ENCODE measurements around the gene COBLL1. TPM values are rescaled to one million over a fixed set of nuclear protein-coding genes. Genes with fewer than 3 reads are reported as not detected.
A peak's percentile ranks its signal among the peaks of the same experiment; 100 is the strongest.

The COBLL1 gene
- total RNA-seq, 4 donors from 2014 or later = 42.2 to 59.4 (median 45.2) TPM

DNA sequence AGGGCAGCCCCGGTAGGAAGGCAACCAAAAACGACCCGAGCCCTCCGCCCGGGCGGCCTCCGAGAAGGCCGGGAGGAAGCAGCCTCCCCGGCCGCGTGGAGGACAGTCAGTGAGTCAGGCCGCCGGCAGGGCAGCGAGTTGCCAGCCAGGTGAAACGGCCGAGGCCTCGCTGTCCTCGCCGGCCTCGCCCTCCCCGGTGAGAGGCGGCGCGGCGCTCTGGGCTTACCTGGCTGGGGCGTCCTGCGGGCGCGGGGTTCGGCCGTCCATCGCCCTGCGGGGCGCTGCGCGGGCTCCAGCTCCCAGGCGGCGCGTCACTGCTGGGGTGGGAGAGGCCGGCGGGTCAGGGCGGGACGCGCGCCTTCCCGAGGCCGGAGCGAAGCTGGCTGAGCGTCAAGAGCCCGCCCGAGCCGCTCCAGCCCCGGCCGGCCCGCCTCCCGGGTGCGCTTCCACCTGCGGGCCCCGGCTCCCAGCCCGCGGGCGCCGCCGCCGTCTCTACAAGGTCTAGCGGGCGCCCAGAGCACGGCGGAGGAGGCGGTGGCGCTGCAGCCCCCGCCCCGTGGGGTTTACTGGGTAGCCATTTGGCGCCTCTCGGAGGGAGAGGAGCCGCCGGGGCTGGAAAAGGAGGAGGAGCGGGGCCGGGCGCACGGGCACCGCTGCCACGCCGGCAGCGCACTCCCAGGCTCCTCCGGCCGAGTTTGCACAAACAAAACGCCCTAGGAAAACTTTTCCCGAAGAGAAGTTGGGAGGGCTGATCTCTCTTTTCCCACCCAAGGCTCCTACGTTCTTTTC is 499 bp downstream of the COBLL1 start:
- TF ChIP-seq POLR2A (IDR thresholded peaks at IDR 0.05) = peak in 1 of 2 donors; percentile 57
- TF ChIP-seq, protein P1, sequence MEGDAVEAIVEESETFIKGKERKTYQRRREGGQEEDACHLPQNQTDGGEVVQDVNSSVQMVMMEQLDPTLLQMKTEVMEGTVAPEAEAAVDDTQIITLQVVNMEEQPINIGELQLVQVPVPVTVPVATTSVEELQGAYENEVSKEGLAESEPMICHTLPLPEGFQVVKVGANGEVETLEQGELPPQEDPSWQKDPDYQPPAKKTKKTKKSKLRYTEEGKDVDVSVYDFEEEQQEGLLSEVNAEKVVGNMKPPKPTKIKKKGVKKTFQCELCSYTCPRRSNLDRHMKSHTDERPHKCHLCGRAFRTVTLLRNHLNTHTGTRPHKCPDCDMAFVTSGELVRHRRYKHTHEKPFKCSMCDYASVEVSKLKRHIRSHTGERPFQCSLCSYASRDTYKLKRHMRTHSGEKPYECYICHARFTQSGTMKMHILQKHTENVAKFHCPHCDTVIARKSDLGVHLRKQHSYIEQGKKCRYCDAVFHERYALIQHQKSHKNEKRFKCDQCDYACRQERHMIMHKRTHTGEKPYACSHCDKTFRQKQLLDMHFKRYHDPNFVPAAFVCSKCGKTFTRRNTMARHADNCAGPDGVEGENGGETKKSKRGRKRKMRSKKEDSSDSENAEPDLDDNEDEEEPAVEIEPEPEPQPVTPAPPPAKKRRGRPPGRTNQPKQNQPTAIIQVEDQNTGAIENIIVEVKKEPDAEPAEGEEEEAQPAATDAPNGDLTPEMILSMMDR (IDR thresholded peaks at IDR 0.05) = peak in 3 of 6 experiments; percentile 19 to 30 (median 22)
- H3K27ac ChIP-seq = peak overlapping the region; percentile 89 to 96 (median 93)
- no peaks in the 10 kb centered on the region for H3K27me3 ChIP-seq
- DNase-seq = peak; percentile 61 to 89 (median 86)
- peaks cover 0 to 3% (median 0%) of the 10 kb centered on the region in 4 donors for H3K9me3 ChIP-seq
- H3K36me3 ChIP-seq = no peaks in the 10 kb centered on the region
- H3K4me3 ChIP-seq = peak overlapping the region; percentile 69 to 77 (median 72)
- peaks cover 0 to 13% (median 0%) of the 10 kb centered on the region in 4 donors for H3K4me1 ChIP-seq

GRCh38 chr2:164840458-164840929 is 1.1 kb downstream of the COBLL1 start:
- Histone ChIP-seq H3K4me1 (peaks cover 0 to 13% (median 0%) of the 10 kb centered on the region in 4 donors), H3K4me3 (peak overlapping the region; percentile 69 to 77 (median 72))

DNA sequence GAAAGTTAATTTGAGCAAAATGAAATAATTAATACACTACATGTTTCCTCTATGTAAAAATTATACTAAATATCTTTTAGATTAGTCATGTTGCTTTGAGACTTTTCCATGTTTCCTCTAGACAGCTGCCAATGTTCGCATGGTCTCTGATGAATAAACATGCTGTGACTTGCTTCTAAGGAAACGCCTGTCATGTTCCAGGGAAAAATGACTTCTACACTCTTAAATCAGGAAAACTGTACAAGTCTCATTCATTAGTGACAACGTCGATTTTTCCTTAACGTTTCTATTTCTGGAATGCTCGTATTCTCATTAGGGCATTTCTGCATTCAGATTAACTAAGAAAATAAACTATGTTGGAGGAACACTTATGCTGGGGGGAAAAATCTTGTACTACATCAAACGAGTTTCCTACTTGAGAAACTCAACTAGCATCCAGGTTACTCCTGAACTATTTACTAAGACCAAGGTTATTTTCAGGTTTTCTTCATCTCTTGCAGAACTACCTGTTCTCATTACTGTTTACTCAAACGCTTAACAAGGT is 1.6 kb downstream of the COBLL1 start:
- peaks cover 0 to 13% (median 0%) of the 10 kb centered on the region in 4 donors for H3K4me1 ChIP-seq
- peak overlapping the region; percentile 89 to 96 (median 93) for H3K27ac ChIP-seq
- DNase-seq = no peak
- H3K4me3 ChIP-seq = peak overlapping the region; percentile 69 to 77 (median 72)
- H3K9me3 ChIP-seq = peaks cover 0 to 3% (median 0%) of the 10 kb centered on the region in 4 donors
- H3K27me3 ChIP-seq = no peaks in the 10 kb centered on the region
- TF ChIP-seq POLR2A (IDR thresholded peaks at IDR 0.05) = no peak
- TF ChIP-seq, protein P1 (IDR thresholded peaks at IDR 0.05) = no peak
- no peaks in the 10 kb centered on the region for H3K36me3 ChIP-seq

More at GRCh38 chr2:164840458-164840929, 1.1 kb downstream of the COBLL1 start:
- DNase-seq = peak; percentile 74 to 84 (median 77)
- no peaks in the 10 kb centered on the region for H3K27me3 ChIP-seq
- H3K27ac ChIP-seq = peak overlapping the region; percentile 89 to 96 (median 93)
- peaks cover 0 to 3% (median 0%) of the 10 kb centered on the region in 4 donors for H3K9me3 ChIP-seq
- TF ChIP-seq, protein P1 (IDR thresholded peaks at IDR 0.05) = no peak
- no peak for TF ChIP-seq POLR2A (IDR thresholded peaks at IDR 0.05)
- no peaks in the 10 kb centered on the region for H3K36me3 ChIP-seq

DNA sequence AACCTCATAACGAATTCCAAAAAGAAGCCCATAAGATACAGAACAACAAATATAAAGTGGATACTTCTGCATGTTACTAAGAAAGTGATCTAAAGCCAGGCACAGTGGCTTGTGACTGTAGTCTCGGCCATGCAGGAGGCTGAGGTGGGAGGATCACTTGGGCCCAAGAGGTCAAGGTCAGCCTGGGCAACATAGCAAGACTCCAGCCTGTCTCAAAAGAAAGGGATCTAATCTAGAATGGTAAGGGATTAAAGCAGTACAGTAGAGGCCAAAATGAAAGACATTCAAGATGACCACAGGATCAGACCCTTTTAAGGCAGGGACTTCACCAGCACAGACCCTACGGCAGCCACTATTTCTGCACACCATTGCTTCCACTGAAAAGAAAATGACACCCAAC is 3.8 kb downstream of the COBLL1 start:
- Histone ChIP-seq H3K27me3 (no peaks in the 10 kb centered on the region), H3K27ac (peak overlapping the region in 1 of 4 donors; percentile 2), H3K36me3 (no peaks in the 10 kb centered on the region), H3K4me3 (no peak overlapping the region), H3K4me1 (peaks cover 0 to 7% (median 0%) of the 10 kb centered on the region in 4 donors), H3K9me3 (peaks cover 0 to 3% (median 0%) of the 10 kb centered on the region in 4 donors)
- no peak for TF ChIP-seq POLR2A (IDR thresholded peaks at IDR 0.05)
- TF ChIP-seq, protein P1 (IDR thresholded peaks at IDR 0.05) = no peak
- DNase-seq = no peak

DNA sequence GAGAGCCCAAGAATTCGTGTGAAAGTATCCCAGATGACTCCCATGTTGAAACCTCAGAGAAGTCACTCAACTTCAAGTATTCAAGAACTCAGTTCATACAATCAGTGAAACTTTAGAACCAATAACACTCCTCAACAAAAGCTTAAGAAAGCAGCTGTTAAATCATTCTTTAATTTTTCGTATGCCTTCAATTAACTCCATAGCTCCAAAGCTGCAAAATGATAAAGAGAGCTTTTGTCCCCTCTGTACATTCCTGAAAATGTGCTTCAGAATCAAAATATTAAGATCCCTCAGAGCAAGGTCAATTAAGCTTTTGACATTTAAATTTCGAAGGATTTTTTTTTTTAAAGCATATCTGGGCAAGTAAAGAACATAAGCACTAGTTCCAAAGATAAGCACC is 4.7 kb downstream of the COBLL1 start:
- Histone ChIP-seq H3K36me3 (no peaks in the 10 kb centered on the region), H3K27me3 (no peaks in the 10 kb centered on the region), H3K4me1 (no peaks in the 10 kb centered on the region), H3K9me3 (peaks cover 0 to 3% (median 0%) of the 10 kb centered on the region in 4 donors), H3K27ac (no peak overlapping the region), H3K4me3 (no peak overlapping the region)
- DNase-seq = no peak
- TF ChIP-seq POLR2A (IDR thresholded peaks at IDR 0.05) = no peak
- TF ChIP-seq, protein P1 (IDR thresholded peaks at IDR 0.05) = no peak
